Activated naive CD8-positive, alpha-beta T cell treated with anti-CD3 and anti-CD28 coated beads for 36 hours (primary cell): ENCODE results near the gene SMC6. TPM values are rescaled to one million over a fixed set of nuclear protein-coding genes. Genes with fewer than 3 reads are reported as not detected.

Experiments
- DNase-seq: peaks from one replicate; pipeline ENCODE4 v3.0.0; 2021
- H3K27ac Mint-ChIP-seq: one replicate; pipeline ENCODE4 v1.8.0; 2022; ENCODE audit warnings: mild to moderate bottlenecking, moderate library complexity, mixed read lengths
- H3K27me3 Mint-ChIP-seq: one replicate; pipeline ENCODE4 v1.8.0; 2022; ENCODE audit warnings: mild to moderate bottlenecking, mixed read lengths
- H3K36me3 Mint-ChIP-seq: one replicate; pipeline ENCODE4 v1.8.0; 2021; ENCODE audit warnings: mild to moderate bottlenecking, mixed read lengths
- H3K4me1 Mint-ChIP-seq: one replicate; pipeline ENCODE4 v1.8.0; 2021; ENCODE audit warnings: mixed read lengths
- H3K4me3 Mint-ChIP-seq: one replicate; pipeline ENCODE4 v1.8.0; 2022; ENCODE audit warnings: mild to moderate bottlenecking, moderate library complexity, mixed read lengths
- H3K9me3 Mint-ChIP-seq: one replicate; pipeline ENCODE4 v1.8.0; 2022; ENCODE audit warnings: mixed read lengths
- total RNA-seq, 2 experiments: library from RNA; stranded (reverse); gene quantifications; one replicate each; pipeline ENCODE4 v1.2.3, GENCODE V29; 2021

Gene SMC6
- total RNA-seq, result 10 to 100 TPM; 22.5 TPM

- Mint-ChIP-seq H3K9me3 (no peaks in the 10 kb centered on the region), H3K4me3 (peak within 1 kb of the TSS; percentile 89)
These were observed at the start of gene SMC6, which contains the start of gene GEN1 for GRCh38 chr2:17753803-17754663. Gene SMC6 (minus strand): TSS chr2:17753810. CDS start chr2:17745946, 7,864 bp downstream. Gene GEN1 (plus strand): TSS chr2:17754138. CDS start chr2:17759944, 5,806 bp downstream.

GRCh38 chr2:17800693-17801458, 47.3 kb upstream of the SMC6 start:
- Mint-ChIP-seq H3K27ac (no peak overlapping the region), H3K9me3 (no peaks in the 10 kb centered on the region), H3K27me3 (peaks cover 25% of the 10 kb centered on the region), H3K36me3 (no peaks in the 10 kb centered on the region), H3K4me3 (no peak overlapping the region), H3K4me1 (peaks cover 2% of the 10 kb centered on the region)
- DNase-seq, result no peak

More at GRCh38 chr2:17753803-17754663, at the start of gene SMC6, which contains the start of gene GEN1:
- H3K36me3 Mint-ChIP-seq, result peaks cover 5% of the 10 kb centered on the region
- H3K27ac Mint-ChIP-seq, result peak within 1 kb of the TSS; percentile 97
- no peaks in the 10 kb centered on the region for H3K27me3 Mint-ChIP-seq
- peak; percentile 93 for DNase-seq
- H3K4me1 Mint-ChIP-seq, result peaks cover 27% of the 10 kb centered on the region

GRCh38 chr2:17800219-17800618, 46.6 kb upstream of the SMC6 start:
- no peaks in the 10 kb centered on the region for H3K36me3 Mint-ChIP-seq
- H3K9me3 Mint-ChIP-seq, result no peaks in the 10 kb centered on the region
- H3K4me1 Mint-ChIP-seq, result peaks cover 2% of the 10 kb centered on the region
- peaks cover 21% of the 10 kb centered on the region for H3K27me3 Mint-ChIP-seq
- H3K27ac Mint-ChIP-seq, result no peak overlapping the region
- DNase-seq, result no peak
- no peak overlapping the region for H3K4me3 Mint-ChIP-seq

- H3K4me1 Mint-ChIP-seq, result peaks cover 2% of the 10 kb centered on the region
- DNase-seq, result no peak
- no peak overlapping the region for H3K4me3 Mint-ChIP-seq
- H3K27ac Mint-ChIP-seq, result no peak overlapping the region
- H3K27me3 Mint-ChIP-seq, result peaks cover 20% of the 10 kb centered on the region
- no peaks in the 10 kb centered on the region for H3K36me3 Mint-ChIP-seq
- no peaks in the 10 kb centered on the region for H3K9me3 Mint-ChIP-seq
These were observed 45.9 kb upstream of the SMC6 start for GRCh38 chr2:17799301-17800120.

GRCh38 chr2:17798338-17798737, 44.7 kb upstream of the SMC6 start:
- Mint-ChIP-seq H3K4me3 (no peak overlapping the region), H3K27me3 (peaks cover 22% of the 10 kb centered on the region)

GRCh38 chr2:17795309-17795708, 41.7 kb upstream of the SMC6 start:
- peaks cover 47% of the 10 kb centered on the region for H3K27me3 Mint-ChIP-seq
- H3K9me3 Mint-ChIP-seq, result no peaks in the 10 kb centered on the region

More at GRCh38 chr2:17798338-17798737, 44.7 kb upstream of the SMC6 start:
- no peak overlapping the region for H3K27ac Mint-ChIP-seq
- H3K9me3 Mint-ChIP-seq, result no peaks in the 10 kb centered on the region
- H3K4me1 Mint-ChIP-seq, result peaks cover 3% of the 10 kb centered on the region
- DNase-seq, result no peak
- no peaks in the 10 kb centered on the region for H3K36me3 Mint-ChIP-seq

GRCh38 chr2:17793803-17794354, 40.3 kb upstream of the SMC6 start:
- Mint-ChIP-seq H3K4me1 (peaks cover 11% of the 10 kb centered on the region), H3K4me3 (no peak overlapping the region), H3K27ac (no peak overlapping the region), H3K9me3 (no peaks in the 10 kb centered on the region), H3K36me3 (no peaks in the 10 kb centered on the region), H3K27me3 (peaks cover 50% of the 10 kb centered on the region)
- DNase-seq, result no peak

More at GRCh38 chr2:17795309-17795708, 41.7 kb upstream of the SMC6 start:
- no peak overlapping the region for H3K4me3 Mint-ChIP-seq
- H3K27ac Mint-ChIP-seq, result no peak overlapping the region
- no peaks in the 10 kb centered on the region for H3K36me3 Mint-ChIP-seq
- peaks cover 14% of the 10 kb centered on the region for H3K4me1 Mint-ChIP-seq
- no peak for DNase-seq

- H3K27me3 Mint-ChIP-seq, result peaks cover 50% of the 10 kb centered on the region
- no peak for DNase-seq
- H3K4me1 Mint-ChIP-seq, result peaks cover 11% of the 10 kb centered on the region
- H3K36me3 Mint-ChIP-seq, result no peaks in the 10 kb centered on the region
- no peak overlapping the region for H3K4me3 Mint-ChIP-seq
- no peaks in the 10 kb centered on the region for H3K9me3 Mint-ChIP-seq
- no peak overlapping the region for H3K27ac Mint-ChIP-seq
These were observed 39.7 kb upstream of the SMC6 start for GRCh38 chr2:17793296-17793695.

GRCh38 chr2:17792515-17792914, 38.9 kb upstream of the SMC6 start:
- Mint-ChIP-seq H3K27ac (no peak overlapping the region), H3K36me3 (no peaks in the 10 kb centered on the region), H3K9me3 (no peaks in the 10 kb centered on the region), H3K4me3 (no peak overlapping the region), H3K27me3 (peaks cover 46% of the 10 kb centered on the region), H3K4me1 (peaks cover 11% of the 10 kb centered on the region)
- DNase-seq, result peak; percentile 9

- Mint-ChIP-seq H3K9me3 (no peaks in the 10 kb centered on the region), H3K36me3 (no peaks in the 10 kb centered on the region), H3K27ac (no peak overlapping the region), H3K27me3 (peaks cover 45% of the 10 kb centered on the region), H3K4me3 (no peak overlapping the region), H3K4me1 (peaks cover 11% of the 10 kb centered on the region)
- no peak for DNase-seq
These were observed 38.2 kb upstream of the SMC6 start for GRCh38 chr2:17791817-17792130.

GRCh38 chr2:17791121-17791816, 37.7 kb upstream of the SMC6 start:
- H3K9me3 Mint-ChIP-seq, result no peaks in the 10 kb centered on the region
- H3K27me3 Mint-ChIP-seq, result peaks cover 42% of the 10 kb centered on the region
- no peaks in the 10 kb centered on the region for H3K36me3 Mint-ChIP-seq
- no peak overlapping the region for H3K4me3 Mint-ChIP-seq
- no peak overlapping the region for H3K27ac Mint-ChIP-seq
- DNase-seq, result no peak
- peaks cover 11% of the 10 kb centered on the region for H3K4me1 Mint-ChIP-seq

GRCh38 chr2:17790536-17790935, 36.9 kb upstream of the SMC6 start:
- no peaks in the 10 kb centered on the region for H3K36me3 Mint-ChIP-seq
- peaks cover 11% of the 10 kb centered on the region for H3K4me1 Mint-ChIP-seq
- no peak overlapping the region for H3K4me3 Mint-ChIP-seq
- H3K9me3 Mint-ChIP-seq, result no peaks in the 10 kb centered on the region
- DNase-seq, result no peak
- H3K27ac Mint-ChIP-seq, result no peak overlapping the region
- H3K27me3 Mint-ChIP-seq, result peaks cover 42% of the 10 kb centered on the region

- Mint-ChIP-seq H3K27ac (no peak overlapping the region), H3K27me3 (peaks cover 40% of the 10 kb centered on the region), H3K4me1 (peaks cover 11% of the 10 kb centered on the region), H3K9me3 (no peaks in the 10 kb centered on the region), H3K4me3 (no peak overlapping the region), H3K36me3 (peaks cover 9% of the 10 kb centered on the region)
- DNase-seq, result no peak
These were observed 35.2 kb upstream of the SMC6 start for GRCh38 chr2:17788773-17789172.

- peaks cover 25% of the 10 kb centered on the region for H3K36me3 Mint-ChIP-seq
- H3K4me1 Mint-ChIP-seq, result peaks cover under 1% of the 10 kb centered on the region
- no peak overlapping the region for H3K27ac Mint-ChIP-seq
- no peak overlapping the region for H3K4me3 Mint-ChIP-seq
- no peak for DNase-seq
- H3K27me3 Mint-ChIP-seq, result peaks cover 20% of the 10 kb centered on the region
- no peaks in the 10 kb centered on the region for H3K9me3 Mint-ChIP-seq
These were observed 33.1 kb upstream of the SMC6 start for GRCh38 chr2:17786727-17787126.
